ENCODE results near the gene APOA1. TPM values are rescaled to one million over a fixed set of nuclear protein-coding genes. Genes with fewer than 3 reads are reported as not detected.
A peak's percentile ranks its signal among the peaks of the same experiment; 100 is the strongest.

Gene APOA1
- total RNA-seq (2014; rRNA removed; shearing (Covaris generic)): not detected in 2 replicates

GRCh38 chr11:116837231-116838091 lies at the start of gene APOA1:
TSS of gene APOA1 (minus strand) at chr11:116837622. CDS start at chr11:116837387, 235 bp downstream.
- DNase-seq (ENCODE audit: low spot score): no peak

- DNase-seq (ENCODE audit: low spot score): no peak
Observed at GRCh38 chr11:116885951-116886655, 48.7 kb upstream of the APOA1 start.

GRCh38 chr11:116882386-116882785 lies 45.0 kb upstream of the APOA1 start:
- DNase-seq (ENCODE audit: low spot score): no peak

DNA sequence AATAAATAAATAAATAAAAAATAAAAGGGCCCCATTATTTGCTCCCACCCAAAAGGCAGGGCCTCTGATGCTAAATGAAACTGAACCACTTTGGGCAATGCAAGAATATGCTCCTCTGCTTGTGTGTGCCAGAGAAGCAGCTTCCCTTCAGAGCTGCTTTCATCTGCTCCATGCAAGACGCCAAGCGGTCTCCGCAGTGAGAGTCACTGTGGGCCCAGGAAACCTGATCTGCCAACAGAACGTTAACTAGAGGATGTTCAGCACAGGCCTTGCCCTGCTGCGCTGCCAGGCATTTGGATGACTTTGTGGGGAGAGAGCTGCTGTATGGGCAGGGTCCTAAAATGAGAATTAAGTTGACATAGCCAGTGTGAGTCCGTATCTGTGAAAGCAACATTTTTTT lies 43.7 kb upstream of the APOA1 start:
- no peak for DNase-seq (ENCODE audit: low spot score)

GRCh38 chr11:116879800-116880625 lies 42.6 kb upstream of the APOA1 start:
- DNase-seq (ENCODE audit: low spot score): peak; percentile 80

DNA sequence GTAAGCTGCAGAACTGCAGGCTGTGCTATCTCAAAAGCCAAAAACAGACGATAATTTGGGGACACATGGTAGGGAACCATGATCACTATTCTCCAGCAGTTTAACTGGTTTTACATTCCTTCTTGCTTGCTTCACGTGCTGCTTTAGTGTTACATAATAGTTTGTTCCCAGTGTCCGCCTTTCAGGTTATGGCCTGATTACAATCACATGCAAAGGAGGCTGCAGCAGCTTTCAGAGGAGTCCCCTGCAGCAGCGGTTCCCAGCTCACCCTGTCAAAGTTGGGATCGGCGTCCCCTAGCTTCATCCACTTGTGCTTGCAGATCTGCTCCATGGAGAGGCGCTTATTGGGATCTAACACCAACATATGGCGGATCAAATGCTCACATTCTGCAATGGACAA lies 39.2 kb upstream of the APOA1 start:
- no peak for DNase-seq (ENCODE audit: low spot score)

GRCh38 chr11:116875194-116875593 lies 37.8 kb upstream of the APOA1 start:
- no peak for DNase-seq (ENCODE audit: low spot score)

- no peak for DNase-seq (ENCODE audit: low spot score)
Observed at GRCh38 chr11:116874251-116874650, 36.8 kb upstream of the APOA1 start.

- DNase-seq (ENCODE audit: low spot score): no peak
Observed at GRCh38 chr11:116873381-116873780, 36.0 kb upstream of the APOA1 start.

- no peak for DNase-seq (ENCODE audit: low spot score)
Observed at GRCh38 chr11:116871248-116871647, 33.8 kb upstream of the APOA1 start.

DNA sequence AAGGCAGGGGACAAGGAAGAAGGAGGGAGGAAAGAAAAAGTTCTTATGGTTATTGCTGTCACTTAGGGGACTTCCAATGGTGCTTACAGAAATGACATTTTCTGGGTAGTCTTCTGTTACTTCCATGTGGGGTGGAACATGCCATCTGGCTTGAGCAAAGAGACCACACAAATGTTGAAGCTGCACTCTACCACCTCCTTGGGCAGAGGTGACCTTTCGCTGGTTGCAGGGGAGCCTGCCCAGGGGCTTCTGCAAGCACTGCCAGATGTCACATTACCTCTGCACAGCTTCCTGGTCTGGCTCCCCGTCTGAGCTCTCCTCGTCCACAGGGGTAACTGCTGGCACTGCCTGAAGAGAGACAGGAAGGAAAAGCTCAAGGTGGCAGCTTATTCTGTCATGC lies 32.6 kb upstream of the APOA1 start:
- DNase-seq (ENCODE audit: low spot score): no peak

DNA sequence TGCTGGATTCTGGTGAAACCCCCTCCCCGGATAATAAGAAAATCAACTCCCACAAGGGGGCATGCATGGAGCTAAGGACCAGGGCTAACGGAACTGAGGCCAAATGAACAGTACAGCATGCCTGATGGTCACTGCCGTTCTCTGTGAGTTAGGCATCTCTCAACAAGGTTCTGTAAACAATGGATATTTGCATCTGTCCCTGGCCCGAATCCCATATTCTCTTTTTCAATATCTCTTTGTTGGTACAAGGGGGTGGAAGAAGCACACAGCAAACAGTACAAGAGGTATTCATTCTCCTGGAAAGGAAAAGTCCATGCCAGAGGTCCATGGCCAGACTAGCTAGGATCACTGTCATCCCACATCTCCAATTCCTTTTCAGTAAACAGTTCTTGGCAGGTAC lies 32.2 kb upstream of the APOA1 start:
- DNase-seq (ENCODE audit: low spot score): no peak

DNA sequence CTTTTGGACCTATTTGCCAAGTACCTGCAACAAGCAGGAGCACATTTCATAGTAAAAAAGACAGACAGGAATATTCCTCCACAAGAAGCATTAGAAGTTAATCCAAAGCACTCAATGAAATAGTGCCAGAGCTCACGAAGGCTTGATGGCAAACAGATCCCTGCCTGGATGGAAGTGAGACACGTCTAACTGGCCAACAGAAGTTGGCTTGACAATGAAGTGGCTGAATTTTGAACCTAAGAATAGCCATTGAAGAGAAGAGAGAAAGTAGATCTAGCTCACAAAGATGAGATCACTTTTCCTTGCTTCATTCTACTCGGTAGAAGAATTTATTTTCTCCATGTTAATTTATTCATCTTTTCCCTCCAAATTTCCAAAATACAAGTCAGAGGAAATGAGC lies 30.6 kb upstream of the APOA1 start:
- no peak for DNase-seq (ENCODE audit: low spot score)

- no peak for DNase-seq (ENCODE audit: low spot score)
Observed at GRCh38 chr11:116867619-116868018, 30.2 kb upstream of the APOA1 start.

DNA sequence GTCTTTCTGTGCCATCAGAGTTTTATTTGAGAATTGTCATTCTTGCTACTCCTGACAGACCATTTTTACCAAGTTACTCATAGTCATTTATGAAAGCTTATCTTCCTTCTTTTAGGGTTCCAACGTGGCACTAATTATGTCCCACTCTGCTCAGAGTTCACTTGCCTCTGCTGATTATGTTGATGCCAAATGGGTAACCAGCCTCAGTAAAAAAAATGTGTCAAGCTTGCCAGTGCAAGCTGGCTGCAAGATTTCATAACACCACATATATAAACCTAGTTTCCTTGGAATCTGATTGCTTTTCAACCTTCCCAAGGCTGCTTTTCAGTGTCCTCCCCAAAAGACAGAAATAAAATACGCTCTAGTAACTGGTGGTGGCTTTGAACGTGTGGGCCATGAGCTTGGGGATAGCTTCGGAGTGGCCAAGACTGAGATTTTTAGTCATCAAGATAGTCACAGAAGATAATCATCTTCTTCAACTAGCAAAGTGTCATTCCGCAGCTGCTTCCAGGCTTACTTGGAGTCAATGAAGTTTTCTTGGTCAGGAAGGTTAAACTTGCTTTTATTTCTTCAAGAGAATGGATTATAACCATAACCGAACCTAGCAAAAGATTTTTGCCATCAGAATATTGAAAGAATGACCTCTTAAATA lies 29.5 kb upstream of the APOA1 start:
- DNase-seq (ENCODE audit: low spot score): no peak

DNA sequence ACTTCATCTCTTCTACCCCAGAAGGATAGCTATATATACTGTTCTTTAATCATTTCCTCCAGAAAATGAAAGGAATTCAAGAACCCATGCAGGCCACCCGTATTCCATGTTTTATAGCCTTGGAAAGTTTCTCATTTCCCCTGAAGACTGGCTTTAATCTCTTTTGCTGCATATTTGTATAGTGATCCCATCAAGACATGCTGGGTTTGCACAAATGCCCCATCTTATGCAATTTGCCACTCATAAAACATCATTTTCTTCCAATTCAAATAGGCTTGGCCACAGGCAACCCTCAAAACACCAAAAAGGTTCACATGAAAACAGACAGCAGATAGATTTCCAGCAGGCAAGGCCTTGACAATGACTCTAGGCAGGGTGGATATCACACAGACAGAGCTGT lies 28.3 kb upstream of the APOA1 start:
- no peak for DNase-seq (ENCODE audit: low spot score)

GRCh38 chr11:116864531-116864930 lies 27.1 kb upstream of the APOA1 start:
- no peak for DNase-seq (ENCODE audit: low spot score)

DNA sequence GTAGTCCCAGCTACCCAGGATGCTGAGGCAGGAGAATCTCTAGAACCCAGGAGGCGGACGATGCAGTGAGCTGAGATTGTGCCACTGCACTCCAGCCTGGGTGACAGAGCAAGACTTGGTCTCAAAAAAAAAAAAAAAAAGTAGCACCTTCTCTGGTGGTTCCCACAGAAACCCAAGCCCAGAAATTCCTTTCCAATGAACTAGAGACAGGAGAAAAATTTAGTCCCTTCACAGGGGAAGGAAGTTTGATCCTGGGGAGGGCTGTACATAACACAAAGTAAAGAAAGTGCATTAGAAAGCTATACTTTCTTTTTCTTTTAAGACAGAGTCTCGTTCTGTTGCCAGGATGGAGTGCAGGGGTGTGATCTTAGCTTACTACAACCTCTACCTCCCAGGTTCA lies 25.5 kb upstream of the APOA1 start:
- no peak for DNase-seq (ENCODE audit: low spot score)

GRCh38 chr11:116862185-116862584 lies 24.8 kb upstream of the APOA1 start:
- no peak for DNase-seq (ENCODE audit: low spot score)

DNA sequence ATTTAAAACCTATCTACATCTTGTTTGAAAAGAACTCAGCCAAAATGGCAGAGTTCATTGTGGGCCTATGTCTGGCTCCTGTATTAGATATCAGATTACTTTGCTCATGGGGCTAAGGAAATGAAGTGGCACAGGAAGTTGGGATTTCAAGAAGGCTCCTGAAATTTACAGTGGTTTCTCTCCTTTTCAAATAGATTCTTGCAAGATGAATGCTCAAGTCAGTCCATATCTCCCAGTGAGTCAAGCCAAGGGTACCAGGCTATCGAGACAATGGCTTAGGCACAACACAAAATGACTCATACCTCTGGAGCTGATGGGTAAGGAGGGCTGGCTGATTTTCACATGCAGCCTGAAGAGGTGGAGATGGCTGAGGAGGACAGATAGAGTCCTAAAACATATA lies 24.1 kb upstream of the APOA1 start:
- DNase-seq (ENCODE audit: low spot score): no peak

DNA sequence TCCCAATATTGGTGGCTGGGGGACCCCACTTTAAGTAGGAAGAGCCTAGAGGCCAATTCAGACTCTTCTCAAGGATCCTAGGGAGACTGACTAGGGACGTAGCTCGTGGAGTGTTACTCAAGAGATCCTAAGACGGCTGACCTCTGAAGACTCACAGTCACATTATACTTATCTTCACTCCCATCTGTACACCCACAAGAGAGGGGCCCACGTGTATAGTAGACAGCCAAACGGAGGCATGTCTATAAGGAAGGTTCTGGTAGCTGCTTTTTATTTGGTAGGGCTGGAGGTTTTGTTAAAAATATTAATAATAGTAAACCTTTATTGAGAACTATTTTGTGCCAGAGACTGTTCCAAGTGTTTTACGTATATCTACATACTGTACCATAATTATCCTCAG lies 22.9 kb upstream of the APOA1 start:
- DNase-seq (ENCODE audit: low spot score): no peak

DNA sequence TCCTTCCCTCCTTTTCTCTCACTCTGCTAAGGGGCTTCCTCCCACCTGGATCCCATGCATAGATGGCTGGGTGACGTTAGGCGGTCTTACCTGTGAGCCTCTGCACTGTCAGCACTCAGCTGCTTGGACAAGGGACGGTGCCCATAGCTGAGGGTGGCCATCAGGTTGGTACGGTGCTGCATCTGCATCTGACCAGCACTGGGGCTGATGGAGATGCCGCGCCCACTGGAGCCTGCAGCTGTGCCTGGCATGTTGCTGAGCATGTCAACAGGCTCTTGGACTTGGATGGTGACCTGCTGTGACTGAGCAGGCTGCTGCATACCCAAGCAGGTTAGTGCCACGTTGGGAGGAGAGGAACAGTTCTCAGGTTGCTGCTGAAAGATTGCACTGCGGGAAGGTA lies 21.8 kb upstream of the APOA1 start:
- no peak for DNase-seq (ENCODE audit: low spot score)
